Fibroblast of upper back skin (primary cell): ENCODE results near the gene ARHGEF28.

Experiments
- DNase-seq: peaks from one replicate; pipeline ENCODE4 v3.0.0-alpha.2; 2013

ARHGEF28 gene

DNA sequence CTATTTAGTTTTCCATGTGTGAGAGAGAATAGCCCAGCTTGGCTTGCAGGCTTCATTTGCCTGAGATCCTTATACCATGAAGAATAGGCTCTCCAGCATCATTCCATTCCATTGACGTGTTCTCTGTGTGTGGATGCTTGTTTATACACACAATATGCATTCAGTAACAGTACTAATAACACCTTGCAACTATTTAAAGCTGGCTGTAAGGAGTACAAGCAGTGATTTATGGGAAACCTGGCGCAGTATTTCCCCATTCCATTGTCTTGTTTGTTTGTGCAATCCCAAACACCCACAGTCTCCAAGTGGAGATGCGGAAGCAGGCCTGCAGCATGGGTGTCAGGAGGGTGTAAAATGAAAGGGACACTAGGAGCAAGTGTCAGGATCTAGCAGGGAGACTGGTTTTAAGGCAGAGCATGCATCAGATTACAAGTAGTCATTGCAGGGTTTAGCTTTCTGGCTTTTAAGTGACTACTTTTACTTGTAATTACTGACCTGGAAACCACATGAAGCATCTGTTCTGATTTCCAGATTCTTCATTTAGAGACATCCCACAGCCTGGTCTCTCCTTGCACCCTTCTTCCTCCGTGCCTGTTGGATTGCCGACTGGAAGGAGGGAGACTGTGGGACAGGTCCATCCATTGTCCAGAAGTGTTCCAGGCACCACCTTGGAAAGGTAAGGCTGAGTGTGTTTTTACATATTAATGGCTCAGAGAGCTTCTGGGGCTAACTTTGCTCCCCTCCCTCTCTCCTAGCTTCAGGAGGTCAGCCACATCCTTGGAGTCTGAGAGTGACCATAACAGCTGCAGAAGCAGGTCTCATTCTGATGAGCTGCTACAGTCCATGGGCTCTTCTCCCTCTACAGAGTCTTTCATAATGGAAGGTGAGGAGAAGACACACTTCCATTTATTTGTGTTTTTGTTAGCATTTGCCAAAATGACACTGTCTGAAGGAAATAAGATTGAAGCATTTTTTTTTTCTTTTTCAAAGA lies 241.6 kb downstream of the ARHGEF28 start:
- DNase-seq, result peak; percentile 9

DNA sequence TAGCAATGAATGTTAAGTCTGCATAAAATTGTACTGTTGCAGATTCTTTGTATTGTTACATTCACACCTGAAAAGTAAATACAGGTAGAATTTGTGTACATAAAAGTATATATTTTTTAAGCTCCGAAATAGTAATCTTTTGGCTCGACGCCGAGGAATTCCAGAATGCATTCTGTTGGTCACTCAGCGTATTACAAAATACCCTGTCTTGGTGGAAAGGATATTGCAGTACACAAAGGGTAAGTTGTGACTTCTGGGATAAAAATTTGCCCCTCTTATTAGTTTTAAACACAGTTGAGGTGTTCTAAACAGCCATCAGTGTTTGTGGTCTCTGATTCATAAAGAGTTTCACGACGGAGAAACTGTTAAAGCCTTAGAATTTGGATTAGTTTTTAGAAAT lies 257.6 kb downstream of the ARHGEF28 start:
- no peak for DNase-seq

DNA sequence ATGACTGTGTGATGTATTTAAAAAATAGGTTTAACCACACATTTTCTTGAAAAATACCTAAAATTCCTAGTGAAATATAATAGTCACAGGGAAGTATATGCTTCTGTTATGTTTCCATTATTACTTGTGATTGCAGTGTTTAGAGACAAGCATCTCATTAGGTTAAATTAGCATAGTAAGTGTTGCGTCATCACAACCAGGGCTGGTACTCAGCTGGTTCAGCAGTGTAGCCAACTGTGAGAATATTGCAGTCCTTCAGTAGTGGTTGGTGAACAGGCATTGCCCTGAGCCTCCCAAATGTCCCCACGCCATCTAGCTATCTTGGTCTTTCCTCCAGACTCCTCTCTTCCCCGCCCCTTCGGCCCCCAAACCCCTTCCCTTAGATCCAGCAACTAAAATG lies 261.7 kb downstream of the ARHGEF28 start:
- no peak for DNase-seq

DNA sequence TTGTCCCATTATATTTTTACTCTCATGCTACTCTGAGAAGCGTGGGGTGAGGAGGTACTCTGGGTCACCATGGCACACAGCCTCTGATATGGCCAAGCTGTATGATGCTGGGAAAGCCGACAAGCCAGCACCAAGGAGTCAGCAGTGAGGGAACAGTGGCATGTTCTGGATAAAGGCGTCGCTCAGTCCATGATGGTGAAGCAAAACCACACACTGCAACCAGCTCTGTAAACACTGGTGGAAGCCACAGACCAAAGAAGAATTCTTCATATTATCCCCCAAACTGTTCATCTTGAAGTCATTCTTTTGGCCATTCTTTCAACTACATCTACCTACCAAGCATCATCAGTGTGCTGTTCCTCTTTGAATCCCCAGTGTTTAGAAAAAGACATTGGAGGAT lies 264.6 kb downstream of the ARHGEF28 start:
- no peak for DNase-seq

DNA sequence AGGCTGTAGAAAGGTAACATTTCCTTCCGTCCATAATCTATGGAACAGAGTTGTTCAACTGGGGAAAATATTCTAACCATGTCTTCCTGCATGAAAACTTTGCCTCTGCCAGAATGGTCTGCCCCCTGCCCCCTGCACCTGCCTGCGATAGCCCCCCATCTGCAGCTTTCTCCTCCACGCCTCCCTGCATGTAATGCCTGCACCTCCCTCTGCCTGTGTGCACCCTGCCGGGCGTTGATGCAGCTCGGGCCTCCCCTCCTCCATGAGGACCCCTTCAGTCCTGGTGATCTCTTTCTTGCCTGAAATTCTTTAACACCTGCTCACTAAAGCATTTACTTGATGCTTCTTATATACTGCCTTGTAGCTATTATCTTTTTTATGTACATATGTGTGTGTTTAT lies 266.2 kb downstream of the ARHGEF28 start:
- DNase-seq, result no peak

DNA sequence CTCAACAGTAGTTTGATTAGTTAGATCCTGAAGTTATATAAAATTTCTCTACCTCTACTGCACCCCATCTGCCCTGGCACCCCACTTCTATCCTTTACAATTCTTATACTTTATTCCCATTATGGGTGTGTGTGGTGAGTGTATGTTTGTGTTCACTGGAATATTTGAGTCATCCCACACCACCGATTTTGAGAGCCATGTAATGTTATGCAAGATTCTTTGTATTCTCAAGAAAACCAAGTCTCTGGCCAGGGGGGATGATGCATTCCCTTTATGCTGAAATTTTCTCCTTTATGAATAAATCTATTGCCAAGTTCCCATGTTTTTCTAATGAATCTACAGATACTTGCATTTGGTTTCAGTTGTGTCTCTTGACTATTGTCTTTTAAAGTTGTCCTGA lies 266.8 kb downstream of the ARHGEF28 start:
- DNase-seq, result peak; percentile 96

DNA sequence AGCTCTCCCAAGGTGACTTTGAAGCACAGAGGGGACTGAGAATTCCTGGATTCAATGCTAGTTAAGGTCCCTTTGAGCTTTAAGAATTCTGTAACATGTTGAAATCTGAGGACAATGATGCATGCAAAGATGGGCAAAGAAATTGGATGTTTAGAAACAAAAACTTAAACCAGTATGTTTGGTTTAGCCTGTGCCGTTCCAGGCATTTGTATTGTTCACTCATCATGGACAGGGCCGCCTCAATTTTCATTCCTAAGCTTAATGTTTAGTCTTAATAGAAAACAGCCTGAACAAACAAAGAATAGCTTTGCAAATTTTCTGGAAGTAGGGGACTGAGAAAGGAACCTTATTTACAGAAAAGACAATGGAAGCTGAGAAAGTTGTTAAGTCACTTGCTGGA lies 267.8 kb downstream of the ARHGEF28 start:
- no peak for DNase-seq

DNA sequence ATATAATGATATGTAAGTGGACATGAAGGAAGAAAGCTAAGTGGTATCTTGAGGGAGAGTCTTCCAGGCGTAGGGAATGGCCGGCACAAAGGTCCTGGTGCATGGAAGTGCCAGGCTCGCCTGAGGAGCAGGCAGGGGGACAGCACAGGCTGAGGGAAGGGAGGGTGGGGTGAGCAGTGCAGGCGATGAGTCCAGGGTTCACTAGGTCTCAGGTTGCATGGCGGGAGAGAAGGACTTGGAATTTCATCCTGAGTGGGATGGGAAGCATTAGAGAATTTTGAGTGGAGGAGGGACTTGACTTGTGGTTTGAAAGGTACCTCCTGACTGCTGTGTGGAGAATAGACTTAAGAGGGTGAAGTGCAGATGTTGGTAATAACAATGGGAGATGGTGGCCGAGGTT lies 268.9 kb downstream of the ARHGEF28 start:
- no peak for DNase-seq

DNA sequence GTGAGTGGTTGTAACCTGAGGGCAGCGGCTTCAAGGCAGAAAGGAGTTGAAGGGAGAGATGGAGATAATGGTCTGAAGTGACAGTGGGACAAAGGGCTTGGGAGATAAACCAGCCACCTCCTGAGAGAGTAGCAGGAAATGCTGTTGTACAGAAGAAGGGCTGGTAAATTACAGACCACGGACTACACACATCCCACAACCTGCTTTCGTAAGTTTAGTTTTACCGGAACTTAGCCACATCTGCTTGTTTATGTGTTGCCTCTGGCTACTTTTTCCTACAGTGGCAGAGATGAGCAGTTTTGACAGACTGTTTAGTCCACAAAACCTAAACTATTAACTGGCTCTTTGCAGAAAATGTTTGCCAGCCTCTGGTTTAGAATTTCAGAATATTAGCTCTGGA lies 269.5 kb downstream of the ARHGEF28 start:
- no peak for DNase-seq

DNA sequence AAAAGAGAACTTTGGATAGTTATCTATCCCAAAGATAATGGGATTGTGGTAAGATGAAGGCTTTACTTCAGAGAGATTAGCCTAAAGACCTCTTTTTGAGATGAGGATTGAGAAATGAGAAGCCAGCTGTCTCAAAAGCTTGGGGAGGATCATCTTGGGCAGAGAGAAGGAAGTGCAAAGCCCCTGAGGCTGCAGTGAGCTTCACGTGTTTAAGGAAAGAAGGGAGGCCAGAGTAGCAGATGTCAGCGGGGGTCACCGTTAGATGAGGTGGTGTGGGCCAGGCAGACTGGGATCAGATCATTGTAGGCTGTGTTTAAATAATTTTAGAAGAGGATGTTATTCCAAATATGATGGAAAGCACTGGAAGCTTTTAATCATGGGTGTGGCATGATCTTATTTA lies 270.1 kb downstream of the ARHGEF28 start:
- no peak for DNase-seq

DNA sequence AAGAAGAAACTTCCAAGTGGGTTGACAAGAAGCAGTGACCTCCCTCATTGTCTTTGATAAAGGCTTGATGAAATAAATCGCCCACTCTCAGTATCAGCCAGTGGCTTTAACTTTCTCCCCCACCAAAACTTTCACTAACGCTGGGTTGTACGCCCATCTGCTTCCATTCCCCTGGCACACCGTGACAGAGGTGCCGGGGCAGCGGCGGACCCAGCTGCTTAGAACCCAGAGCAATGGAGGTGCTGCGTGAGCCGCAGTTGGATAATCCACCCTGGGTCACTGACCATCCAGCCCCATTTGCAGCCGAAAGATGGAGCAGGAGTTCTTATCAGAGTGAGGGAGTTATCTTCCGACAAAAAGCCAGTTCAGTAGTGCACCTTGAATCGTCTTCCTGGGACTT lies 270.7 kb downstream of the ARHGEF28 start:
- DNase-seq, result no peak

DNA sequence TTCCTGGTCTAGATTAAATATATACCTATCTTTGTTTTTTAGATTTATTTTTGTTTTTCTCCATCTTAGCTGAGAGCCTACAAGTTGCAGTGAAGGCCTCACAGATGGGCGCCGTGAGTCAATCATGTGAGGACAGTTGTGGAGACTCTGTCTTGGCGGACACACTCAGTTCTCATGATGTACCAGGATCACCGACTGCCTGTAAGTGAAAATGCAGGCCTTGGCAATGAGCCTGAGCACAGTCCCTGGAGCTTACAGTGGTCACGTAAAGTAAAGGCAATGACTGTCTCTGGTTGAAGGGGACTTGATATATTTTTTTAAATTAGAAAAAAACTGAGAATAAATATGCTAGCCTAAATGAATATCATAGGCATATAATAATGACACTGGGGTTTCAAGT lies 271.9 kb downstream of the ARHGEF28 start:
- no peak for DNase-seq

DNA sequence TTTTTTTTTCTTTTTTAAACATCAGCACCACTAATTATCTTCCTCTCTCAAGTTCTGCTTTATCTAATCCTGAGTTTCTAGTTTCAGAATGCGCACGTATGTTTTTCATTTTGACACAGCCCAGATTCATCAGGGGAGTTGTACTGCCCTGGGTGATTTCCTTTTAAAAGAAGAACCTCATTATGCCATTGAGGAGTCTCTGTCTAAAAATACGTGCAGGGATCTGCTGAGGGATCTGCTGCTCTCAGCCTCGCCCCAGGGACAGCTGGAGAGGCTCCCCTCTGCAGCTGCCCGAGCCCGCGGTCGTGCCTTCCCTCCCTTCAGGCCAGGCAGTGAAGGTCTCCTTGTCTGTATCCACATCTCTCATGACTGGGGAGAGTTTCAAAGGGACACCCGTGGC lies 273.1 kb downstream of the ARHGEF28 start:
- DNase-seq, result no peak

DNA sequence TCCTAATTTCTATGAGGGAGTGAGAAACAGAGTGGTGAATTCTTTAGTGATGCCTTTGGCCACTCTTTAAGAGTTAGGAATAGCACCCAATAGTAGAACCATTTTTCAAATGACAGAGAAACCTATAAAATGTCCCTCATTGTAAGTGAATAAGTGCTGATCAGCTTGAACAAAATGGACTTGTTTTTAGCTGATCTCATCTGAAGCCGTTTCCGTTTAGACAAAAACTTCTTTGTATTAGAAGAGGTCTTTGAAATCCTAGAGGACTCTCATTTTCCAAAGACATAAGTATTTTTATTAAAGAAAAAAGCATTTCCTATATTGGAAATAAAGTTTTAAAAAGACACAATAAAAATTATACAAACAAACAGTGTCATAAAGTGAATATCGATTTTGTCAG lies 273.9 kb downstream of the ARHGEF28 start:
- no peak for DNase-seq

DNA sequence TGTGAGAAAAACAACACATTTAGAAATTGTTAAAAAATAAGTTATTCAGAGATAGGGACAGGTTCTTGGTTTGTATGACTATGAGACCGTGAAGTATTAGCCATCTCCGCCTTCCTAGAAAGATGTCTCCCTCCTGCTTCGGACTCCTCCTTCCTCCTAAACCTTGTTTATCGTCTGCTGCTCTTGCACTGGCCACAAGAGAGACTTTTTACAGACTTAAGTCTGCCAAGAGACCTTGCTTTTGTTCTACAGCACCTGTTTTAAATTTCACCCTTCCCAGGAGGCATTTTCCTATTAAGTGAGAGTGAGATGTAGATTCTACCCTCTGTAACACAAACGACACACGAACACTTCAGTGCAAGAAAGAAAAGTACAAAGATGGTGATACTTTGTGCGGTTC lies 274.6 kb downstream of the ARHGEF28 start:
- no peak for DNase-seq

DNA sequence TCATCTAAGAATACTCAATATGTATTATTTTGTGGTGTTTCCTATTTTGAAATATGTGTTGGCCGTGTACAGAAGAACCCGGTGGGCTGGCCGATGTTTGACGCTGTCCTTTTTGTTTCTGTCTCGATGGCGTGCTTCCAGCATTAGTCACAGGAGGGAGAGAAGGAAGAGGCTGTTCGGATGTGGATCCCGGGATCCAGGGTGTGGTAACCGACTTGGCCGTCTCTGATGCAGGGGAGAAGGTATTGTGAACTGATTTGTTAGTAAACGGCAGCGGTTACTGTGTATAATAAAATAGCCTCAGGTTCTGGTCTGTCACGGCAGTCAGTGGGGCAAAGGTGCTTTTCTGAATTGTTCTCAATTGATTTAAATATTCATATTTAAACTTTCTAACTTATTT lies 275.0 kb downstream of the ARHGEF28 start:
- DNase-seq, result peak; percentile 77

DNA sequence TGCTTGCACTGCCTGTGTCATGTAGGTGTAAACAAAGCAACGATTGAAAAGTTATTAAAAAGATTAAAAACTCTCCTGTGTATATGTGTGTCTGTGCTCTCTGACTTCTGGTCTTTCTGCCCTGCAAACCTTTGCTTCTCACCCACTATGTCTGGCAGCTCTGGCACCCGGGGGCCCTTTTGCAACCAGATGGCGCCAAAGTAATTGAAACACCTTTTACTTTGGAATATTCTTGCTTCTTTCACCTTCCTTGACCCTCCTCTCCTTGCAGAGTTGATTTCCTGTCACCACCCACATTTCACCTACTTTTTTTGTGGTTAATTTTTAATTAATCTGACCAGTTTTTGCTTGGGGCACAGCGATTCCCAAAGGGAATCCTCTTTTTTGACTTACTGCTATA lies 275.5 kb downstream of the ARHGEF28 start:
- no peak for DNase-seq

DNA sequence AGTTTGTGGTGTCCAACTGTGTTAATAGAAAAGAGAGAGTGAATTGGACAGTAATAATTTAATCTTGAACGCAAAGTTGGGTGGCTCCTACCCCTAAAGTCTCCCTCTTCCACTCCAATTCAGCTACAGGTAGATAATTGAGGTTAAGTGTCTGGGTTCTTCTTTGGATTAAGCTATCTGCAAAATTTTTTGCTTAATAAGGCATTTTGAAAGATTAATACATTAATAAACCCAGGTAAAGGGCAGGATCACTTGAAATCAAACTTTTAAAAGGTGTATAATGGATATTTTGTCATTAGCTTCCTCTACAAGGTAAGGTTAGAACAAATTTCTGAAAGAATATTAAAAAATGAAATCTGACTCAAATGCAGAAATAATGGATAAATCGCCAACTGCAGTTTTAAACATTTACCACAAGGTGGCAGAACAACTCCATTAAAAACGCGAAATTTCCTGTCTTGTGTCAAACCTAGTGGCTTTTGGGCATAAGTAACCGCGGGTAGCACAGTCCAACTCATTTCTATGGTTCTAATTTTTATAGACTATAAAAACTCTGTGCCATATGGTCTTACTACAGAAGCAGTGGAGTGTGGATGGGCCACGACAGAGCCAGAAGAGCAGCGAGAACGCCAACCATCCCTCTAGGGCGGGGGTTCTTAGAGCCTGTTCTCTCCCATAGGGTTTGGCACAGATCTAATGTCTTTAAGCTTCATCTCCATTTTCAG lies 276.5 kb downstream of the ARHGEF28 start:
- DNase-seq, result peak; percentile 74

DNA sequence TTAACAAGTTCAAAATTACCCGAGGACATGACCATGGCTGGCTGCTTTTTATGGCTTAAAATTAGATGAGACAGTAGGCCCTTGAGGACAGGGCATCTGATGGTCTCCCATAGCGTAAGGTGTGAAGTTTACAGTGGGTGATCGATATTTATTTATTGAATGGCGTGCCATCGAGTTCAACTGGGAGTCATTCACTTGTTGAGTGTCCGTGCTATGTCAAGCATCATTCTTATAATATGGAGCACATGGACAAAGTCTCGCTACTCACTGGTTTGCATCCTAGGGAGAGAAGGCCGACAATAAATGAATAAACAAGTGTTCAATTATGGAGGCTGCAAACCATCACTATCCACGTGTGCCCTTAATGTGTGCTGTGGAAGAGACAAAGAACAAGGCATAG lies 277.2 kb downstream of the ARHGEF28 start:
- DNase-seq, result no peak

DNA sequence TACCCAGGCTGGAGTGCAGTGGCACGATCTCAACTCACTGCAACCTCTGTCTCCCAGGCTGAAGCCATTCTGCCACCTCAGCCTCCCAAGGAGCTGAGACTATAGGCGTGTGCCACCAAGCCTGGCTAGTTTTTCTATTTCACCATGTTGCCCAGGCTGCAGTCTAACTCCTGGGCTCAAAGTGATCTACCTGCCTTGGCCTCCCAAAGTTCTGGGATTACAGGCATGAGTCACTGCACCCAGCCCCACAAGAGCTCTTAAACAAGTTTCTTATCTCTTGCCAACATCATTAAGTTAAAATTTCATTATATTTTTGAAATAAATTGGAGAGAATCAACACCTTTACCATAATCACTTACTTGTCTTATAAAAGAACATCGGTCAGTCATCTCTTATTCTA lies 280.3 kb downstream of the ARHGEF28 start:
- DNase-seq, result no peak

DNA sequence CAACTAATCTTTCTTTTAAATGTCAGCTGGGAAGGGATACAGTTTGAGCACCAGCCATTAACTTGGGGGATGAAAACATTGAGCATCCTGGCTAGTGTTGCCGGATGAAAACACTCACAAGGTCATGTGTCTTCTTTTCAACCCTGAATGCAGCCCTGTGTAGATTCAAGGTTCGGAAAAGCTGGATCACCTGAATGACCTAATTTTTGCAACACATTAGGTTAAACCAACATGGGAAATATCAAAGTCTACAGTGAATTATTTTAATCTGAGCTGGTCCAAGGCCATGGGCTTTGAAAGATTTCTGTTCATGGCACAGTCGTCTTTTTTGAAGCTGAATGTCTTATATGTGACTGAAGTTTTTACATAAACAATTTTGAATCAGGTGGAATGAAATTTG lies 281.2 kb downstream of the ARHGEF28 start:
- no peak for DNase-seq

DNA sequence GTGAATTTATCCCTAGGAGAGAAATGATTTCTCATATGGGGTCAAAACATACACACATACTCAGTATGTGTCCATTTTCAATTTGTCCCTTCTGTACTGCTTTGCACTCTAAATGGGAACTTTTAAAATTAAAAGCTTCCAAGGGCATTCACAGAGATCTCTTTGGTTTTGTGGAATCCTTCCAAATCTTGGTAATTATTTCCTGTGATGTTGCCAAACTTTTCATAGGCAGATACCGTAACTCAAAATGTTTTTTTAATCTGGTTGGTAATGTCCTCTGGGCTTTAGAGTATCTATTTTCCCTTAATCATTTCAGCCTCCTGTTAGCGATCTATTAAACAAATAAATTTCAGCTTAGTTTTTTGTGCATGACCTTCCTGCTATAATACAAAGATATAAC lies 282.4 kb downstream of the ARHGEF28 start:
- DNase-seq, result peak; percentile 26

DNA sequence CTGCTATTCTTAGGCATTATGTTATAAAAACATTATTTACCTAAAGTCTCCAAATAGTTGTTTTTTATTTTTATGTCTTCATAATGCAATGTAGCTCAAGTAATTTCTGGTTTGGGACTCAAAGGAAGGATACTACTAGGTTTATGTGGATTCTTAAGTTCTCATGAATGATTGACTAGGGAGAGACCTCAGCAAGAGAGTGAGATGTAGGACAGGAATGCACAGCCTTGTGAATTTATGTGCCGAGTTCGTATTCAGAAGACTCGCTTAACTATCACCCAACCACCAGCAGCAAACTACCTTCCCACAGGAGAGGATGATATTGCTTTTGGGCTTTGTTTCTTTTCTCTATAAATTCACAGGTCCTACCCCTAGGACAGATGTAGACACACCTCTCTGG lies 282.9 kb downstream of the ARHGEF28 start:
- no peak for DNase-seq

DNA sequence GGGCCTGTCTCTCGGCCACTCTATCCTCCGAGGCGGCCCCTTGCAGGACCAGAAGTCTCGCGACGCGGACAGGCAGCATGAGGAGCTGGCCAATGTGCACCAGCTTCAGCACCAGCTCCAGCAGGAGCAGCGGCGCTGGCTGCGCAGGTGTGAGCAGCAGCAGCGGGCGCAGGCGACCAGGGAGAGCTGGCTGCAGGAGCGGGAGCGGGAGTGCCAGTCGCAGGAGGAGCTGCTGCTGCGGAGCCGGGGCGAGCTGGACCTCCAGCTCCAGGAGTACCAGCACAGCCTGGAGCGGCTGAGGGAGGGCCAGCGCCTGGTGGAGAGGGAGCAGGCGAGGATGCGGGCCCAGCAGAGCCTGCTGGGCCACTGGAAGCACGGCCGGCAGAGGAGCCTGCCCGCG lies 283.5 kb downstream of the ARHGEF28 start:
- no peak for DNase-seq
